ENCODE results near the gene ZNF385B. TPM values are rescaled to one million over a fixed set of nuclear protein-coding genes. Genes with fewer than 3 reads are reported as not detected.

The ZNF385B gene
- polyA plus RNA-seq, 1 of the 3 experiments (the other 2 are of a cell fraction) = 0.16 TPM

DNA sequence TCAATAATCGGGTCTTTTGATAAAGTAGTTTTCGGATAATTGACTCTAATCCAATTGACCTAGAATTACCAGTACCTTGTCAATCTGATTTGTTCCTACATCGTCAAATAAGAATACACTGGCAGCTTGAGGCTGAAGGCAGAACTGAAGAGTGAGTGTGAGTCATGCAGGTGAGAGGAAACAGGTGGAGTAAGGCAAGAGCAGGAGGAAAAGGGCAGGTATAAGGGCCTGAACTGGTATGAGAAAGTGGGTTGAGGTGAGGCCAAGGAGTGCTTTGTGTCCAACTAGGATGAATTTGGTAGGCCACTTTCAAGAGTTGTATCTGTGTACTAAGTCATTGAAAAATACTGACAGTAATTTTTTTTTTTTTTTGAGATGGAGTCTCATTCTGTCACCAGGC lies 186.0 kb downstream of the ZNF385B start:
- TF ChIP-seq, protein P1, sequence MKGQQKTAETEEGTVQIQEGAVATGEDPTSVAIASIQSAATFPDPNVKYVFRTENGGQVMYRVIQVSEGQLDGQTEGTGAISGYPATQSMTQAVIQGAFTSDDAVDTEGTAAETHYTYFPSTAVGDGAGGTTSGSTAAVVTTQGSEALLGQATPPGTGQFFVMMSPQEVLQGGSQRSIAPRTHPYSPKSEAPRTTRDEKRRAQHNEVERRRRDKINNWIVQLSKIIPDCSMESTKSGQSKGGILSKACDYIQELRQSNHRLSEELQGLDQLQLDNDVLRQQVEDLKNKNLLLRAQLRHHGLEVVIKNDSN (IDR thresholded peaks at IDR 0.05; ENCODE audit: borderline replicate concordance, low read depth) = no peak
- TF ChIP-seq ELF1 (IDR thresholded peaks at IDR 0.05) = no peak
- TF ChIP-seq JUND (IDR thresholded peaks at IDR 0.05) = no peak
- TF ChIP-seq, protein P2, sequence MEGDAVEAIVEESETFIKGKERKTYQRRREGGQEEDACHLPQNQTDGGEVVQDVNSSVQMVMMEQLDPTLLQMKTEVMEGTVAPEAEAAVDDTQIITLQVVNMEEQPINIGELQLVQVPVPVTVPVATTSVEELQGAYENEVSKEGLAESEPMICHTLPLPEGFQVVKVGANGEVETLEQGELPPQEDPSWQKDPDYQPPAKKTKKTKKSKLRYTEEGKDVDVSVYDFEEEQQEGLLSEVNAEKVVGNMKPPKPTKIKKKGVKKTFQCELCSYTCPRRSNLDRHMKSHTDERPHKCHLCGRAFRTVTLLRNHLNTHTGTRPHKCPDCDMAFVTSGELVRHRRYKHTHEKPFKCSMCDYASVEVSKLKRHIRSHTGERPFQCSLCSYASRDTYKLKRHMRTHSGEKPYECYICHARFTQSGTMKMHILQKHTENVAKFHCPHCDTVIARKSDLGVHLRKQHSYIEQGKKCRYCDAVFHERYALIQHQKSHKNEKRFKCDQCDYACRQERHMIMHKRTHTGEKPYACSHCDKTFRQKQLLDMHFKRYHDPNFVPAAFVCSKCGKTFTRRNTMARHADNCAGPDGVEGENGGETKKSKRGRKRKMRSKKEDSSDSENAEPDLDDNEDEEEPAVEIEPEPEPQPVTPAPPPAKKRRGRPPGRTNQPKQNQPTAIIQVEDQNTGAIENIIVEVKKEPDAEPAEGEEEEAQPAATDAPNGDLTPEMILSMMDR (IDR thresholded peaks at IDR 0.05) = no peak
- no peak for TF ChIP-seq RXRA (IDR thresholded peaks at IDR 0.05; ENCODE audit: borderline replicate concordance, low read depth)
- no peak for TF ChIP-seq POLR2AphosphoS5 (IDR thresholded peaks at IDR 0.05; ENCODE audit: low read depth, low read length)
- no peak for TF ChIP-seq GATA2 (CRISPR knock-in tag; IDR thresholded peaks at IDR 0.05)
- TF ChIP-seq, protein P3, sequence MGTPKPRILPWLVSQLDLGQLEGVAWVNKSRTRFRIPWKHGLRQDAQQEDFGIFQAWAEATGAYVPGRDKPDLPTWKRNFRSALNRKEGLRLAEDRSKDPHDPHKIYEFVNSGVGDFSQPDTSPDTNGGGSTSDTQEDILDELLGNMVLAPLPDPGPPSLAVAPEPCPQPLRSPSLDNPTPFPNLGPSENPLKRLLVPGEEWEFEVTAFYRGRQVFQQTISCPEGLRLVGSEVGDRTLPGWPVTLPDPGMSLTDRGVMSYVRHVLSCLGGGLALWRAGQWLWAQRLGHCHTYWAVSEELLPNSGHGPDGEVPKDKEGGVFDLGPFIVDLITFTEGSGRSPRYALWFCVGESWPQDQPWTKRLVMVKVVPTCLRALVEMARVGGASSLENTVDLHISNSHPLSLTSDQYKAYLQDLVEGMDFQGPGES (IDR thresholded peaks at IDR 0.05; ENCODE audit: low read depth, low read length) = no peak
- Histone ChIP-seq H3K4me3 (ENCODE audit: low read depth in 2 of 2, low read length in 1 of 2) (no peak overlapping the region), H3K27ac (ENCODE audit: low read depth in 2 of 2, low read length in 1 of 2) (no peak overlapping the region), H3K4me1 (ENCODE audit: control insufficient read depth in 1 of 2, insufficient read depth in 2 of 2, low read depth in 1 of 2, low read length in 1 of 2) (peaks cover 0 to 13% of the 10 kb centered on the region in 2 experiments; a peak in 2 of 4 replicates), H3K79me2 (ENCODE audit: insufficient read depth) (no peaks in the 10 kb centered on the region), H3K9me2 (no peaks in the 10 kb centered on the region), H2AFZ (ENCODE audit: low read depth) (no peak overlapping the region), H3K27me3 (ENCODE audit: insufficient read depth) (no peaks in the 10 kb centered on the region), H3K9ac (no peak overlapping the region), H3K36me3 (replicated peaks in 1 of 2; ENCODE audit: control insufficient read depth in 1 of 2, insufficient read depth in 2 of 2, low read length in 1 of 2) (no peaks in the 10 kb centered on the region), H4K20me1 (ENCODE audit: insufficient read depth) (no peaks in the 10 kb centered on the region), H3K4me2 (no peak overlapping the region), H3F3A (replicated peaks; ENCODE audit: insufficient read depth) (no peaks in the 10 kb centered on the region), H3K9me3 (0 out of 2 replicates have a peak, but pooled peaks cover 5% of the 10 kb centered on the region)
- WGBS (ENCODE audit: low lambda C conversion rate) = 71% methylated on average over 3 of the region's 3 CpGs
- ChIA-PET POLR2A (no interaction called here), CTCF (no interaction called here)
- no peak for DNase-seq

DNA sequence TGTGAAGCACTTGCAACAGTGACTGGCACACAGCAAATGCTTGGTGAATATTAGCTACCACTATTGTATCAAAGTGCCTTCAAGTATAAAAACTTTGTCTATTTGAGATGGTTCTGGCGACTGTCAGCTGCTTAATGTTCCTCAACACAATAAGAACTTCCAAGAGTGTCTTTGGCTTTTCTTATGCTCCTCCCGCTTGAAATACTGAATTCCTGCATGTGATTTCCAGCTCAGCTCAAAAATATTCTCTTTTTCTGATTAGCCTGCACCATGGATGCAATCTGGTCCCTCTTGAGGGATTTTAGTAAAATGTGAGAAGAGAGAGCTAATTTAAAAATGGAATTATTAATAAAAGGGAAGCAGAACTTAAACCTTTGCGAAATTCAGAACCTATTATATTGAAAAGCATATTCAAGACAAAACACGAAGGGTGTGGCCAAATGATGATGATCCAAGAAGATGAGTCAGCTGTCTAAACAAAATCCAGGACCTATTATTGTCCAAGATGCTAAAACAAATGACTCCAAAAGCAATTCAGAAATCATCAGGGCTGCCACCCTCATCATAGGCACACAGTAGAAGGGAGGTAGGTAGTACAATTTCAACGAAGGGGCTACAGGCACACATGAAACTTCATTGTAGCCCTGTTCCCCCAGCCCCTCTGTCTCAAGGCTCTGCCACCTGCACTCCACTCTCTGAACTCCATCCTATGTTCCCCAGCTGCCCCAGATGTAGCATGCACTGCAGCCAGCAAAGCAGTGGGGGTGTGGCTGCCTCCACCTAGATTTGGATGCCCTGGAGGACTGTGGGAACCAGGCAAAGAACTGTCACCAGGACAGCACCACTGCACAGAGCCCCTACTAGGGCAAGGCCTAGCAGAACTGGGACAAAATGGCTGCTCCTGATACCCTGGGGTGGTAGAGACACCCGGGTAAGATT lies 190.1 kb downstream of the ZNF385B start:
- no peaks in the 10 kb centered on the region for H4K20me1 ChIP-seq (ENCODE audit: insufficient read depth)
- H3K36me3 ChIP-seq (replicated peaks in 1 of 2; ENCODE audit: control insufficient read depth in 1 of 2, insufficient read depth in 2 of 2, low read length in 1 of 2) = no peaks in the 10 kb centered on the region
- H3K79me2 ChIP-seq (ENCODE audit: insufficient read depth) = no peaks in the 10 kb centered on the region
- no peak overlapping the region for H2AFZ ChIP-seq (ENCODE audit: low read depth)
- no peak overlapping the region for H3K4me2 ChIP-seq
- 63% methylated on average over 6 of the region's 6 CpGs for WGBS (ENCODE audit: low lambda C conversion rate)
- H3K9me2 ChIP-seq = no peaks in the 10 kb centered on the region
- CTCF ChIA-PET = no interaction called here
- H3K9me3 ChIP-seq = 0 out of 2 replicates have a peak, but pooled peaks cover 5% of the 10 kb centered on the region
- no peak overlapping the region for H3K9ac ChIP-seq
- DNase-seq = no peak
- peaks cover 0 to 1% of the 10 kb centered on the region in 2 experiments; a peak in 1 of 4 replicates for H3K4me1 ChIP-seq (ENCODE audit: control insufficient read depth in 1 of 2, insufficient read depth in 2 of 2, low read depth in 1 of 2, low read length in 1 of 2)
- no peak overlapping the region for H3K27ac ChIP-seq (ENCODE audit: low read depth in 2 of 2, low read length in 1 of 2)
- H3K27me3 ChIP-seq (ENCODE audit: insufficient read depth) = no peaks in the 10 kb centered on the region
- POLR2A ChIA-PET = no interaction called here
- H3F3A ChIP-seq (replicated peaks; ENCODE audit: insufficient read depth) = no peaks in the 10 kb centered on the region
- H3K4me3 ChIP-seq (ENCODE audit: low read depth in 2 of 2, low read length in 1 of 2) = no peak overlapping the region
- TF ChIP-seq MXI1 (IDR thresholded peaks at IDR 0.05; ENCODE audit: low read depth, low read length) = no peak
